Nasal cavity respiratory epithelium epithelial cell of viscerocranial mucosa (primary cell): ENCODE measurements around the gene CXCL1. TPM values are rescaled to one million over a fixed set of nuclear protein-coding genes. Genes with fewer than 3 reads are reported as not detected.

ENCODE experiments used
- total RNA-seq: library from RNA; depleted of rRNA; stranded (reverse); fragments of >200 nt; gene quantifications from 2 replicates; pipeline ENCODE4 v1.2.3, GENCODE V29; 2014

Gene CXCL1
- total RNA-seq = 4.1 and 88.6 TPM in 2 replicates

DNA sequence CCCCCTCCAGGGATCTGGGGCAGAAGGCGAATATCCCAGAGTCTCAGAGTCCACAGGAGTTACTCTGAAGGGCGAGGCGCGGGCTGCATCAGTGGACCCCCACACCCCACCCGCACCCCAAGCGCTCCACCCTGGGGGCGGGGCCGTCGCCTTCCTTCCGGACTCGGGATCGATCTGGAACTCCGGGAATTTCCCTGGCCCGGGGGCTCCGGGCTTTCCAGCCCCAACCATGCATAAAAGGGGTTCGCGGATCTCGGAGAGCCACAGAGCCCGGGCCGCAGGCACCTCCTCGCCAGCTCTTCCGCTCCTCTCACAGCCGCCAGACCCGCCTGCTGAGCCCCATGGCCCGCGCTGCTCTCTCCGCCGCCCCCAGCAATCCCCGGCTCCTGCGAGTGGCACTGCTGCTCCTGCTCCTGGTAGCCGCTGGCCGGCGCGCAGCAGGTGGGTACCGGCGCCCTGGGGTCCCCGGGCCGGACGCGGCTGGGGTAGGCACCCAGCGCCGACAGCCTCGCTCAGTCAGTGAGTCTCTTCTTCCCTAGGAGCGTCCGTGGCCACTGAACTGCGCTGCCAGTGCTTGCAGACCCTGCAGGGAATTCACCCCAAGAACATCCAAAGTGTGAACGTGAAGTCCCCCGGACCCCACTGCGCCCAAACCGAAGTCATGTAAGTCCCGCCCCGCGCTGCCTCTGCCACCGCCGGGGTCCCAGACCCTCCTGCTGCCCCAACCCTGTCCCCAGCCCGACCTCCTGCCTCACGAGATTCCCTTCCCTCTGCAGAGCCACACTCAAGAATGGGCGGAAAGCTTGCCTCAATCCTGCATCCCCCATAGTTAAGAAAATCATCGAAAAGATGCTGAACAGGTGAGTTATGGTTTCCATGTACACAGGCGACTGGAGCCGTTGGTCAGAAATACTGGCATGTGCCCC, at the start of gene CXCL1:
Gene CXCL1 (plus strand): TSS at position 264 of the 926 bp plus-strand sequence. CDS start 78 bp downstream, at position 342.

GRCh38 chr4:73836373-73837279, 32.6 kb upstream of the CXCL1 start, which contains the start of gene CXCL6:
Gene CXCL6 (plus strand): TSS chr4:73836678. CDS start chr4:73836751, 73 bp downstream.

GRCh38 chr4:73853246-73853704, 15.9 kb upstream of the CXCL1 start, which contains the start of gene PF4V1:
Gene PF4V1 (plus strand): TSS chr4:73853296. CDS start chr4:73853363, 67 bp downstream.

Other genes with a start within 250 kb of the CXCL1 start
- 10.6 and 12.7 TPM in 2 replicates for gene RASSF6, start 249.0 kb upstream of the CXCL1 start, total RNA-seq
- gene CXCL8, start 128.8 kb upstream of the CXCL1 start, total RNA-seq = 8.5 and 29.0 TPM in 2 replicates
- gene CXCL6, start 32.7 kb upstream of the CXCL1 start, total RNA-seq = 0.78 TPM in 1 of 2 replicates, not detected in the other
- not detected in 2 replicates for gene PF4V1, start 16.1 kb upstream of the CXCL1 start, total RNA-seq
- gene PF4, start 112.6 kb downstream of the CXCL1 start, total RNA-seq = not detected in 2 replicates
- gene PPBP, start 118.8 kb downstream of the CXCL1 start, total RNA-seq = 6.2 TPM in 1 of 2 replicates, not detected in the other
- 1.6 and 2.1 TPM in 2 replicates for gene CXCL5, start 129.3 kb downstream of the CXCL1 start, total RNA-seq
- gene CXCL3, start 169.3 kb downstream of the CXCL1 start, total RNA-seq = 3.3 and 3.8 TPM in 2 replicates
- 30.8 and 56.2 TPM in 2 replicates for gene CXCL2, start 229.8 kb downstream of the CXCL1 start, total RNA-seq